AG09319 (cell line): ENCODE measurements around the gene NUTM1.
"Not testable (repeated sequence)": the region's sequence is repeated elsewhere in the genome, so short reads cannot be mapped to it uniquely, and the experiment has no call there.

Experiments
- DNase-seq: peaks from one replicate; pipeline ENCODE4 v3.0.0-alpha.2; 2010; ENCODE audit warnings: low read depth; ENCODE audit errors: extremely low read depth
- CTCF ChIP-seq: IDR thresholded peaks from 2 replicates; pipeline ENCODE4 v1.5.1; 2011; ENCODE audit warnings: low read depth, mild to moderate bottlenecking, inconsistent platforms, low read length, moderate library complexity

The NUTM1 gene

GRCh38 chr15:34349769-34350168 is 6.7 kb downstream of the NUTM1 start:
- no peak for DNase-seq
- TF ChIP-seq CTCF, result no peak

GRCh38 chr15:34352996-34353395 is 9.9 kb downstream of the NUTM1 start:
- DNase-seq, result not testable (repeated sequence)

- DNase-seq, result no peak
- TF ChIP-seq CTCF, result no peak
Observed at GRCh38 chr15:34353627-34354026, 10.5 kb downstream of the NUTM1 start.

GRCh38 chr15:34354286-34354685 is 11.2 kb downstream of the NUTM1 start:
- DNase-seq, result no peak
- no peak for TF ChIP-seq CTCF

- TF ChIP-seq CTCF, result no peak
Observed at GRCh38 chr15:34355241-34355640, 12.1 kb downstream of the NUTM1 start.

GRCh38 chr15:34357653-34358052 is 14.5 kb downstream of the NUTM1 start:
- DNase-seq, result no peak
- TF ChIP-seq CTCF, result no peak

More at GRCh38 chr15:34355241-34355640, 12.1 kb downstream of the NUTM1 start:
- no peak for DNase-seq

- DNase-seq, result no peak
- TF ChIP-seq CTCF, result peak; percentile 4; the same call in 1 of the 2 replicates
Observed at GRCh38 chr15:34358367-34358766, 15.3 kb downstream of the NUTM1 start.

- TF ChIP-seq CTCF, result no peak
- no peak for DNase-seq
Observed at GRCh38 chr15:34358948-34359347, 15.8 kb downstream of the NUTM1 start.
